HG03103 (cell line): Measurements from ENCODE around the gene CALM1.
"Not testable (repeated sequence)": the region's sequence is repeated elsewhere in the genome, so short reads cannot be mapped to it uniquely, and the experiment has no call there.

Experiments used
- ATAC-seq: cut with Tn5 transposase; IDR thresholded peaks from one replicate; pipeline ENCODE4 v1.9.1; 2021; ENCODE audit warnings: low read depth; ENCODE audit not compliant: unreplicated experiment

The CALM1 gene

GRCh38 chr14:90383126-90383730 is 13.6 kb upstream of the CALM1 start:
- ATAC-seq, result peak; percentile 89

- peak; percentile 15 for ATAC-seq
Measured at GRCh38 chr14:90383731-90384542, 12.9 kb upstream of the CALM1 start.

- ATAC-seq, result no peak
Measured at GRCh38 chr14:90384543-90384911, 12.3 kb upstream of the CALM1 start.

GRCh38 chr14:90386321-90386720 is 10.5 kb upstream of the CALM1 start:
- ATAC-seq, result no peak

- no peak for ATAC-seq
Measured at GRCh38 chr14:90387206-90387760, 9.5 kb upstream of the CALM1 start.

- no peak for ATAC-seq
Measured at GRCh38 chr14:90388437-90388836, 8.4 kb upstream of the CALM1 start.

- no peak for ATAC-seq
Measured at GRCh38 chr14:90388982-90389381, 7.8 kb upstream of the CALM1 start.

- ATAC-seq, result no peak
Measured at GRCh38 chr14:90393966-90394365, 2.9 kb upstream of the CALM1 start.

- ATAC-seq, result not testable (repeated sequence)
Measured at GRCh38 chr14:90394782-90395181, 2.0 kb upstream of the CALM1 start.

- peak; percentile 31 for ATAC-seq
Measured at GRCh38 chr14:90397425-90398314, 841 bp downstream of the CALM1 start.

- peak; percentile 14 for ATAC-seq
Measured at GRCh38 chr14:90398315-90398839, 1.5 kb downstream of the CALM1 start.

GRCh38 chr14:90398841-90399540 is 2.2 kb downstream of the CALM1 start:
- no peak for ATAC-seq

- ATAC-seq, result peak; percentile 35
Measured at GRCh38 chr14:90399541-90400444, 3.0 kb downstream of the CALM1 start.

- ATAC-seq, result no peak
Measured at GRCh38 chr14:90400904-90401561, 4.2 kb downstream of the CALM1 start.

GRCh38 chr14:90402016-90402415 is 5.2 kb downstream of the CALM1 start:
- no peak for ATAC-seq

- no peak for ATAC-seq
Measured at GRCh38 chr14:90403065-90403464, 6.2 kb downstream of the CALM1 start.

GRCh38 chr14:90405101-90405500 is 8.3 kb downstream of the CALM1 start:
- ATAC-seq, result no peak

GRCh38 chr14:90405755-90406154 is 8.9 kb downstream of the CALM1 start:
- no peak for ATAC-seq
